Keratinocyte (primary cell): Measurements from ENCODE around the gene PRR3. TPM values are rescaled to one million over a fixed set of nuclear protein-coding genes. Genes with fewer than 3 reads are reported as not detected.

Experiments used
- DNase-seq: peaks from one replicate; pipeline ENCODE4 v3.0.0-alpha.2; 2011; ENCODE audit warnings: low read depth, missing footprints, low spot score
- FAIRE-seq: peaks from 2 replicates; lab custom pipeline; 2011; peaks lifted over from hg19 to GRCh38; lab: Jason Lieb, UNC
- H2AFZ ChIP-seq: 2 replicates; pipeline ENCODE4 v1.6.0; 2012; ENCODE audit warnings: low read length, control low read depth, inconsistent platforms; ENCODE audit not compliant: control insufficient read depth
- H3K27ac ChIP-seq: 2 replicates; pipeline ENCODE4 v1.5.1; 2011; ENCODE audit warnings: low read length; ENCODE audit not compliant: control insufficient read depth, insufficient read depth
- H3K27me3 ChIP-seq: 3 replicates; pipeline ENCODE4 v1.6.0; 2011; ENCODE audit warnings: low read length; ENCODE audit not compliant: control insufficient read depth, insufficient read depth; ENCODE audit errors: extremely low read depth
- H3K36me3 ChIP-seq, 2 experiments: 2 replicates in 1 of 2; 3 replicates in 1 of 2; pipeline ENCODE4 v1.5.1; 2011; ENCODE audit warnings: low read length in 2 of 2, mild to moderate bottlenecking in 1 of 2; ENCODE audit not compliant: control insufficient read depth in 2 of 2, insufficient read depth in 2 of 2; ENCODE audit errors: extremely low read depth in 1 of 2
- H3K4me1 ChIP-seq: 3 replicates; pipeline ENCODE4 v1.5.1; 2011; ENCODE audit warnings: low read length; ENCODE audit not compliant: control insufficient read depth, insufficient read depth; ENCODE audit errors: extremely low read depth
- H3K4me2 ChIP-seq: 3 replicates; pipeline ENCODE4 v1.6.0; 2011; ENCODE audit warnings: low read depth, low read length; ENCODE audit not compliant: control insufficient read depth, insufficient read depth; ENCODE audit errors: extremely low read depth
- H3K4me3 ChIP-seq, 3 experiments: fragments of 200-600 bp in 1 of 3; sonication (generic) in 1 of 3; 2 replicates in 2 of 3; 3 replicates in 1 of 3; pipeline ENCODE4 v1.5.1; 2011 to 2016; ENCODE audit warnings: low read length in 3 of 3, mild to moderate bottlenecking in 3 of 3, control low read depth in 2 of 3, inconsistent platforms in 1 of 3, low read depth in 1 of 3, mixed read lengths in 1 of 3, mixed run types in 1 of 3, moderate library complexity in 1 of 3; ENCODE audit not compliant: control insufficient read depth in 2 of 3, insufficient read depth in 2 of 3; ENCODE audit errors: extremely low read depth in 1 of 3
- H3K79me2 ChIP-seq: 2 replicates; pipeline ENCODE4 v1.6.0; 2012; ENCODE audit warnings: low read length; ENCODE audit not compliant: control insufficient read depth, insufficient read depth
- H3K9ac ChIP-seq: 3 replicates; pipeline ENCODE4 v1.6.0; 2011; ENCODE audit warnings: low read length; ENCODE audit not compliant: control insufficient read depth, insufficient read depth; ENCODE audit errors: extremely low read depth
- H3K9me1 ChIP-seq: 3 replicates; pipeline ENCODE4 v1.6.0; 2011; ENCODE audit warnings: low read length; ENCODE audit not compliant: control insufficient read depth, insufficient read depth; ENCODE audit errors: extremely low read depth
- H3K9me3 ChIP-seq: 2 replicates; pipeline ENCODE4 v1.5.1; 2012; ENCODE audit warnings: low read depth, low read length; ENCODE audit not compliant: control insufficient read depth
- H4K20me1 ChIP-seq: 3 replicates; pipeline ENCODE4 v1.6.0; 2011; ENCODE audit warnings: low read length; ENCODE audit not compliant: control insufficient read depth, insufficient read depth; ENCODE audit errors: extremely low read depth
- CTCF ChIP-seq, 3 experiments: IDR thresholded peaks in 1 of 3; conservative IDR thresholded peaks in 1 of 3; optimal IDR thresholded peaks in 1 of 3; 2 replicates in 2 of 3; 3 replicates in 1 of 3; pipeline versions ENCODE3 to v1.5.1; 2011; ENCODE audit warnings: low read length in 3 of 3, mild to moderate bottlenecking in 3 of 3, moderate library complexity in 2 of 3, control low read depth in 1 of 3, inconsistent platforms in 1 of 3; ENCODE audit not compliant: insufficient read depth in 2 of 3; ENCODE audit errors: extremely low read depth in 1 of 3
- EZH2 ChIP-seq: IDR thresholded peaks from one replicate; pipeline ENCODE4 v1.6.1; 2012; ENCODE audit warnings: inconsistent platforms, mild to moderate bottlenecking, low read length, moderate library complexity
- dilution Hi-C: fragments of 300-500 bp; cut with MboI; formaldehyde crosslinking; loops from one replicate; pipeline ENCODE4 v1.7.0; 2020; ENCODE audit warnings: low sequenced_read_pairs; ENCODE audit not compliant: extremely low pct_ligation_motif_present
- polyA plus RNA-seq, 5 experiments: library from polyadenylated mRNA; depleted of rRNA in 3 of 5; stranded (reverse) in 3 of 5; stranded (forward) in 1 of 5; unstranded in 1 of 5; fragments of >200 nt; gene quantifications; 1 replicate in 1 of 5; 2 replicates in 3 of 5; 3 replicates in 1 of 5; pipeline versions ENCODE4 v1.2.1 to v1.2.3, GENCODE V29; 2011 to 2012; ENCODE audit warnings: missing spikeins in 2 of 5, low read depth in 1 of 5, low replicate concordance in 1 of 5

Gene PRR3
- polyA plus RNA-seq, 1 donor (not counting 4 experiments of a cell fraction or from before 2014, with no cell fraction given), result 6.1 TPM

- no peaks in the 10 kb centered on the region for H3K79me2 ChIP-seq
- no peaks in the 10 kb centered on the region for H4K20me1 ChIP-seq
- H3K9ac ChIP-seq, result no peak overlapping the region
- DNase-seq, result no peak
- H3K9me1 ChIP-seq, result no peaks in the 10 kb centered on the region
- H3K4me1 ChIP-seq, result peaks cover 13% of the 10 kb centered on the region
- no peaks in the 10 kb centered on the region for H3K9me3 ChIP-seq
- no peak overlapping the region for H3K27ac ChIP-seq
- H3K4me2 ChIP-seq, result no peak overlapping the region
- no peak for TF ChIP-seq EZH2
- TF ChIP-seq CTCF (optimal IDR thresholded peaks at IDR 0.05 in 1 of 3, IDR thresholded peaks at IDR 0.05 in 1 of 3, conservative IDR thresholded peaks at IDR 0.05 in 1 of 3; ENCODE audit: extremely low read depth in 1 of 3, insufficient read depth in 2 of 3, low read length in 3 of 3), result no peak
- no peak overlapping the region for H3K4me3 ChIP-seq
- peak overlapping the region; percentile 15 for H2AFZ ChIP-seq
- no peaks in the 10 kb centered on the region for H3K27me3 ChIP-seq
- H3K36me3 ChIP-seq, result no peaks in the 10 kb centered on the region
- dilution Hi-C loops, result no loop called here
- FAIRE-seq, result no peak
Measured at GRCh38 chr6:30511169-30511546, 45.9 kb upstream of the PRR3 start.

GRCh38 chr6:30513451-30513850 is 43.6 kb upstream of the PRR3 start:
- H2AFZ ChIP-seq, result no peak overlapping the region
- DNase-seq (no peak), FAIRE-seq (no peak)
- no peaks in the 10 kb centered on the region for H3K79me2 ChIP-seq
- H3K9me1 ChIP-seq, result no peaks in the 10 kb centered on the region
- dilution Hi-C loops, result no loop called here
- H3K36me3 ChIP-seq, result no peaks in the 10 kb centered on the region
- H3K9me3 ChIP-seq, result no peaks in the 10 kb centered on the region
- H3K4me1 ChIP-seq, result peaks cover 13% of the 10 kb centered on the region
- no peaks in the 10 kb centered on the region for H3K27me3 ChIP-seq
- no peak overlapping the region for H3K27ac ChIP-seq
- H3K4me3 ChIP-seq, result no peak overlapping the region
- TF ChIP-seq EZH2 (no peak), CTCF (optimal IDR thresholded peaks at IDR 0.05 in 1 of 3, IDR thresholded peaks at IDR 0.05 in 1 of 3, conservative IDR thresholded peaks at IDR 0.05 in 1 of 3; ENCODE audit: extremely low read depth in 1 of 3, insufficient read depth in 2 of 3, low read length in 3 of 3) (no peak)
- no peaks in the 10 kb centered on the region for H4K20me1 ChIP-seq
- no peak overlapping the region for H3K4me2 ChIP-seq
- H3K9ac ChIP-seq, result no peak overlapping the region
